Measurements from ENCODE around the gene PLD4. TPM values are rescaled to one million over a fixed set of nuclear protein-coding genes. Genes with fewer than 3 reads are reported as not detected.
A peak's percentile ranks its signal among the peaks of the same experiment; 100 is the strongest.

The PLD4 gene
- total RNA-seq, 1 donor from 2014 or later = 0.16 TPM

- H3K9me3 Mint-ChIP-seq = no peaks in the 10 kb centered on the region
- no peak overlapping the region for H3K27ac Mint-ChIP-seq
- intact Hi-C loops (cut with micrococcal nuclease) = no loop called here
- no peak overlapping the region for H3K4me3 Mint-ChIP-seq (ENCODE audit: low read depth)
- peaks cover 10% of the 10 kb centered on the region for H3K27me3 Mint-ChIP-seq (ENCODE audit: low read depth)
- no peak for DNase-seq (ENCODE audit: low spot score)
- no peaks in the 10 kb centered on the region for H3K36me3 Mint-ChIP-seq (ENCODE audit: low read depth)
- H3K4me1 Mint-ChIP-seq (ENCODE audit: low read depth) = peaks cover 5% of the 10 kb centered on the region
These were observed 48.9 kb downstream of the PLD4 start for GRCh38 chr14:104973385-104974145.

- intact Hi-C loops (cut with micrococcal nuclease) = no loop called here
- Mint-ChIP-seq H3K27me3 (ENCODE audit: low read depth) (peaks cover 12% of the 10 kb centered on the region), H3K27ac (no peak overlapping the region), H3K36me3 (ENCODE audit: low read depth) (no peaks in the 10 kb centered on the region), H3K4me3 (ENCODE audit: low read depth) (no peak overlapping the region), H3K4me1 (ENCODE audit: low read depth) (peaks cover 5% of the 10 kb centered on the region), H3K9me3 (no peaks in the 10 kb centered on the region)
- no peak for DNase-seq (ENCODE audit: low spot score)
These were observed 49.5 kb downstream of the PLD4 start for GRCh38 chr14:104974146-104974541.

GRCh38 chr14:104974665-104975390 is 50.1 kb downstream of the PLD4 start:
- H3K4me1 Mint-ChIP-seq (ENCODE audit: low read depth) = peaks cover 5% of the 10 kb centered on the region
- no peaks in the 10 kb centered on the region for H3K9me3 Mint-ChIP-seq
- intact Hi-C loops (cut with micrococcal nuclease) = no loop called here
- H3K27me3 Mint-ChIP-seq (ENCODE audit: low read depth) = peaks cover 17% of the 10 kb centered on the region
- DNase-seq (ENCODE audit: low spot score) = no peak
- no peaks in the 10 kb centered on the region for H3K36me3 Mint-ChIP-seq (ENCODE audit: low read depth)
- H3K4me3 Mint-ChIP-seq (ENCODE audit: low read depth) = no peak overlapping the region
- no peak overlapping the region for H3K27ac Mint-ChIP-seq

GRCh38 chr14:104975481-104976197 is 51.0 kb downstream of the PLD4 start:
- H3K27ac Mint-ChIP-seq = no peak overlapping the region
- no peak overlapping the region for H3K4me3 Mint-ChIP-seq (ENCODE audit: low read depth)
- H3K9me3 Mint-ChIP-seq = no peaks in the 10 kb centered on the region
- no peaks in the 10 kb centered on the region for H3K36me3 Mint-ChIP-seq (ENCODE audit: low read depth)
- intact Hi-C loops (cut with micrococcal nuclease) = loop anchor here (1.0 kb wide), 1 partner anchor 70 kb away; no protein-coding TSS in a partner anchor
- H3K27me3 Mint-ChIP-seq (ENCODE audit: low read depth) = peaks cover 19% of the 10 kb centered on the region
- DNase-seq (ENCODE audit: low spot score) = no peak
- H3K4me1 Mint-ChIP-seq (ENCODE audit: low read depth) = peaks cover 5% of the 10 kb centered on the region

- Mint-ChIP-seq H3K27ac (no peak overlapping the region), H3K4me1 (ENCODE audit: low read depth) (peaks cover 5% of the 10 kb centered on the region), H3K4me3 (ENCODE audit: low read depth) (peak overlapping the region; percentile 60), H3K9me3 (no peaks in the 10 kb centered on the region), H3K36me3 (ENCODE audit: low read depth) (no peaks in the 10 kb centered on the region), H3K27me3 (ENCODE audit: low read depth) (peaks cover 19% of the 10 kb centered on the region)
- intact Hi-C loops (cut with micrococcal nuclease) = loop anchor here (1.0 kb wide), 1 partner anchor 69 kb away; no protein-coding TSS in a partner anchor
- peak; percentile 78 for DNase-seq (ENCODE audit: low spot score)
These were observed 51.7 kb downstream of the PLD4 start for GRCh38 chr14:104976198-104977007.

- Mint-ChIP-seq H3K27me3 (ENCODE audit: low read depth) (peaks cover 19% of the 10 kb centered on the region), H3K27ac (no peak overlapping the region), H3K36me3 (ENCODE audit: low read depth) (no peaks in the 10 kb centered on the region), H3K4me3 (ENCODE audit: low read depth) (peak overlapping the region; percentile 74), H3K9me3 (no peaks in the 10 kb centered on the region), H3K4me1 (ENCODE audit: low read depth) (peaks cover 5% of the 10 kb centered on the region)
- intact Hi-C loops (cut with micrococcal nuclease) = no loop called here
- no peak for DNase-seq (ENCODE audit: low spot score)
These were observed 52.5 kb downstream of the PLD4 start for GRCh38 chr14:104977008-104977680.

GRCh38 chr14:104977681-104978653 is 53.3 kb downstream of the PLD4 start, which contains the start of gene AHNAK2:
AHNAK2 (minus strand) TSS chr14:104978374; CDS start chr14:104978237, 137 bp downstream.
- Mint-ChIP-seq H3K27me3 (ENCODE audit: low read depth) (peaks cover 19% of the 10 kb centered on the region), H3K4me3 (ENCODE audit: low read depth) (peak within 1 kb of the TSS; percentile 74), H3K27ac (no peak within 1 kb of the TSS), H3K4me1 (ENCODE audit: low read depth) (peaks cover 5% of the 10 kb centered on the region), H3K36me3 (ENCODE audit: low read depth) (no peaks in the 10 kb centered on the region), H3K9me3 (no peaks in the 10 kb centered on the region)
- intact Hi-C loops (cut with micrococcal nuclease) = no loop called here
- DNase-seq (ENCODE audit: low spot score) = peak; percentile 51

GRCh38 chr14:104978746-104979691 is 54.3 kb downstream of the PLD4 start:
- Mint-ChIP-seq H3K4me3 (ENCODE audit: low read depth) (no peak overlapping the region), H3K27me3 (ENCODE audit: low read depth) (peaks cover 19% of the 10 kb centered on the region), H3K9me3 (no peaks in the 10 kb centered on the region), H3K36me3 (ENCODE audit: low read depth) (no peaks in the 10 kb centered on the region), H3K27ac (no peak overlapping the region), H3K4me1 (ENCODE audit: low read depth) (peaks cover 5% of the 10 kb centered on the region)
- intact Hi-C loops (cut with micrococcal nuclease) = no loop called here
- DNase-seq (ENCODE audit: low spot score) = no peak

GRCh38 chr14:104979758-104980610 is 55.3 kb downstream of the PLD4 start:
- H3K4me1 Mint-ChIP-seq (ENCODE audit: low read depth) = peaks cover 5% of the 10 kb centered on the region
- DNase-seq (ENCODE audit: low spot score) = no peak
- H3K27me3 Mint-ChIP-seq (ENCODE audit: low read depth) = peaks cover 19% of the 10 kb centered on the region
- no peak overlapping the region for H3K27ac Mint-ChIP-seq
- H3K36me3 Mint-ChIP-seq (ENCODE audit: low read depth) = no peaks in the 10 kb centered on the region
- intact Hi-C loops (cut with micrococcal nuclease) = no loop called here
- H3K9me3 Mint-ChIP-seq = no peaks in the 10 kb centered on the region
- H3K4me3 Mint-ChIP-seq (ENCODE audit: low read depth) = no peak overlapping the region

Measured in activated T-helper 2 cell treated with anti-CD3 and anti-CD28 coated beads, Interferon-gamma antibody, Interleukin-2, Interleukin-4, amounts not matched to agents 10 μg/mL and 5 μg/mL and 100 μg/mL, durations not matched to agents 14 hours and 24 hours and 36 hours (primary cell).